Loucy (cell line): Measurements from ENCODE around the gene ABHD15.

Experiments used
- CTCF ChIP-seq: fragments of 200-600 bp; sonication (generic); conservative IDR thresholded peaks from 2 replicates; pipeline ENCODE4 v1.5.1; 2014; ENCODE audit warnings: mild to moderate bottlenecking, antibody characterized with exemption, low read length
- EZH2phosphoT487 ChIP-seq: fragments of 200-600 bp; IDR thresholded peaks from 2 replicates; pipeline ENCODE4 v1.6.1; 2018; ENCODE audit warnings: antibody characterized with exemption, mild to moderate bottlenecking, moderate library complexity, borderline replicate concordance

- TF ChIP-seq CTCF (no peak), EZH2phosphoT487 (no peak)
Measured at GRCh38 chr17:29608986-29609385, 42.1 kb upstream of the ABHD15 start.
